GM18873 (cell line): ENCODE data around the gene PRRT1.
"Not testable (repeated sequence)": the region's sequence is repeated elsewhere in the genome, so short reads cannot be mapped to it uniquely, and the experiment has no call there.

Source experiments
- ATAC-seq: cut with Tn5 transposase; IDR thresholded peaks from one replicate; pipeline ENCODE4 v1.9.1; 2021; ENCODE audit warnings: mild to moderate bottlenecking, moderate library complexity, moderate number of reproducible peaks; ENCODE audit not compliant: unreplicated experiment, low FRiP score

Gene PRRT1

DNA sequence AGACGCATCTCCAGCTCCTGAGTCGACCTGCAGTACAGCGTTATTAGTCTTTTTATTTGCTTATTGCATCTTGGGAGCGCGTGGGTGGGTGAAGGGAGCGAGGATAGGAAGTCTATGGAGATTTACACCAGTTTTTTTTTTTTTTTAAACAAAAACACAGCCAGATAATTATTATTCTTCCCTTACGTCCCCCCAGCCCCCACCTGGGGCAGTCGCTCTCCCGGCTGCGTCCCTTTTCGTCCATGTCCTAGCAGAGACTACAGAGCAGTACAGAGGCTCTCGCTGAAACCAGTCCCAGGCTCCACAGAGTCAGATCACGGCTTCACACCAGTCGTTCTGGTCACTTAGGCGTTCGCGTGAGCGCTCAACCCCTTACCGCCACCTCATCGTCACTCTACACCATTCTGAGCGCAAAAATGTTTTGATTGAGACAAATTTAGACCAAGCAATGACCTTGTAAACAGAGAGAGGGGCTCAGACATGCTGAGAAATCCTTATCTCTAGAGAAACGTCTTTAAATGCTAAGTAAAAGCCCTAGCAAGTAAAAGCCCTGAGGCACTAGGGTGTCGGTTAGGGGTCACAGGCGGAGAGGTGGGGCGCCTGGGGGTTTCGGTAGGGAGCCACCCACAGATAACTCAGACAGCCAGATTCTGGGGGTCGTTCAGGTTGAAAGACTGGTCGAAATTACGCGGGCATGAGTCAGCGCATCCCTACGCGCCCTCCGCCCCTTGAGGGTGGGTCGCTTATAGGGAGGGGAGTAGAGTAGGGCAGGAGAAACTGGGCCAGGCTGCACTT lies 1.2 kb upstream of the PRRT1 start:
- ATAC-seq: no peak

DNA sequence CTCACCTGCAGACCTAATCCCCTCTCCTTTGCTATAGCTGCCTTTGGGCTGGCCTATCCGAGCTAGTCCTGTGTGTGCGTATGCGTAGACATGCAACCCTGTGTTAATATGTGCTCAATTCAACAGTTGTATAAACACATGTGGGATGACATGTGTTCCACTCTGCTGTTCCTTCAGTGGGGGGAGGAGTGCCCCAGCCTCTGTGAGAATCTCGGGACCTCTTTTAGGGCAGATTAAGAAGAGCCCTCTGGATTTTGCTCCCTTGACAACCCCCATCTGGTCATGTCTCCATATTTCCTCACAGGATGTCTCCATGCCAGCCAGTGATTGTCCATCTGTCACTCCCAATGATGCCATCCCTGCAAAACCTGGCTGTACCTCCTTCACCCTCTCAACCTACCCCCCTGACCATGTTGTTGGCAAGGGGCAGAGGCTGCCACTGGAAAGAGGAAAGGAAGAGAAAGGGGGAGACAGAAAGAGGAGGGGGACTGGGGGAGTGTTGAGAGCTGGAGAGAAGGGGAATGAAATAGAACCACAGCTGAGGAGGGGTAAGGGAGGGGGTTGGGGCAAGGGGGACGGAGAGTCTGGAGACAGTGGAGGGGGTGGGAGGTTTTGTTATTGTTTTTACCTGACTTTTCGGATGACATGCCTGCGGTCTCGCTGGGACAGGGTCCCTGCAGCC lies 417 bp downstream of the PRRT1 start:
- ATAC-seq: no peak

DNA sequence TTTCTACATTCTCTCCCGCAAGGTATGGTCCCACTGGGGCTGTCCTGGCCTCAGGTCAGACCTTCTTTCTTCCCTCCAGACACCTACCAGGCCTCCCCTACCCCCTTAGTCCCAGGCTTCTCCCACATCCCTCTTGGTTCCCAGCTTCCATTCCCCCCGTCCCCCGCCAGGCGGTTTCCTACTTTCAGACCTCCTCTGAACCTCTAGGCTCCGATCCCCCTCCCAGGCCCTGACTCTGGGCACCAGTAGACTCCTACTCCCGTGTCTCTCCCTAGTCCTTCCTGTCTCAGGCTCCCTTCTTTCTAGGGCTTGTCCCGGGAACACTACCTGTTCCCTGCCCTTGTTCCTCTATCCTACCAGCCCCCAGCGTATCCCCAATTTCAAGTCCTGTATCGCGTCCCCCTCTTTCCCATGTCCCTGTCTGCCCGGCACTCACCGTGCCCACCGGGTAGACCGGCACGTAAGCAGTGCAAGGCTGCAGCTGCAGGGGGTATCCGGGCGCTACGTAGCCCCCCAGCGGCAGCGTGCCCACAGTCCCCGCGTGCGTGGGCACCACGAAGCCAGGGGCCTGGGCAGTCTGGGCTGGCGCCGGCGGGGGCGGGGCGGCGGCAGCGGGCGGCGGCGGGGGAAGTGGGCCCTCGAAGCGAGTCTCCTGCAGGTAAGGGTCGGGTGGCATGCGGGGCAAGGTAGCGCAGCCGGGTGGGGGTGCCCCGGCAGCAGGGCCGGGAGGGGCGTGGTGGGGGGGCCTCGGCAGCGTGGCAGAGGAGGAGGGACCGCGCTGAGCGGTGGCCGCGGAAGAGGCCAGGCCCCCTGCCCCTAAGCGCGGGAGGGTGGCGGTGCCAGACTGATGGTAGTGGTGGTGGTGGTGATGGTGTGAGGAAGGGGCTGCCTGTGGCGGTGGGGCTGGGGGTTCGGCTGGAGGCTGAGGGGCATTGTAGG lies 1.5 kb downstream of the PRRT1 start:
- no peak for ATAC-seq

DNA sequence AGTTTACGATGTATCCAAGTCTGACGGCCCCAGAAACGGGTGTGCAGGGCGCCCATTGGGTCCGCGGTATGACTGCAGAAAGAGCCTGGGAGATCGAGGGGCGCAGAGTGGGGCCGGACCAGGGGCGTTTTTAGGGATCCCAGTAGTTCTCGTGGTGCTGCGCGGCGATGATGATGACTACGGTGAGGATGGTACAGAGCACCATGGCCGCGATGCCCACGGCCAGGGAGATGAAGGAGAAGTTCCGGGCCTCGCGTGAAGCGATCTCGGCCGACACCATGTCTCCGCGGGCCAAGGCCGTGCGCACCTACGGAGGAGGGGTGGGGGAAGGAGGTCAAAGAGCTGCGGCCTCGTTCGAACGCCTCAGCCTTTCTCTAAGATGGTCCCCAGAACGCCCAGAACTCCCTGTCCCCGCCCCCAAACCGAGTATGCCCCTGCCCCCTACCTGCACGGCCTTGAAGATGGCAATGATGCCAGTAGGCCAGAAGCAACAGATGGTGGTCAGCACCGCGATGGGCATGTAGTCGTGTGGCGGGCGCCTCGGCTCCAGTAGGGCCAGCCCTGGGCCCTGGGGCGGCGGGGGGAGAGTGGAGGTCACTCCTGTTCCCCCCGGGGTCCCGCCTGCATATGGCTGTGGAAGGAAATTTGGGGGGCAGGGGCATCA lies 2.5 kb downstream of the PRRT1 start:
- ATAC-seq: no peak

DNA sequence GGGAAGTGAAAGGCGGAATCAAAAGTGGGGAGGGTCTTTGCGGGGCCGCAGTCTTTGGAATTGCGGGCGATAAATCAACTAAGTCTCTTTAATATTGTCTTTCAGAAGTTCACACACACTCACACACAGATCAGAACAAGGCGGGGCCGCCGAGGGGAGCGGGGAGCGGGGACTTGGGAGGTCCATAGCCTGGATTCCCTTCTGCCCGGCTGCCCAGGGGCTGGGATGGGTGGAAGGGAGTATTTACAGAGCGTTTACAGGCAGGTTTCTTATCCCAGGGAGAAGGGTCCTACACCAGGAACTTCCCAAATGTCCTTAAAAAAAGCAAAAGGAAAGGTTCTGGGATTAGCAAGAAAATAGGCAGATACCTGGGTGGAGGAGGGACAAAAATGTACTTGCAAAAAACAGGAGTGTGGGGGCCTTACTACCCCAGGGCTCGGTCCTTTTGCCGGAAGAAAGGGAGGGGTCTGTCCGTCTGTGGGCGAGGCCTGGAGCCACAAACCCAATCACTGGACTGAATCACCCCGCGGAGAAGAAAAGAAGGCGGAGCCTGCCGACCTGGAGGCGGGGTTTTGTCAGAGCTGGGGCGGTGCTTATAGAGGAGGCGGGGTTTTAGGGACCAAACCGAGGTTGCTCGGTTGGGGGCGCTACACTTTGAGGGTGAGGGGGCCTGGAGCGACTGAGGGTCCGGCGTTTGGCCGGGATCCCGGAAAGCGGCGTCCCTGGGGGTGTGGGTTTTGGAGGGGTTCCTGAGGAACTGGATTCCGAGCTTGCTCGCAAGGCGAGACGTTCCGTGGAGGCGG lies 3.2 kb downstream of the PRRT1 start:
- ATAC-seq: no peak

DNA sequence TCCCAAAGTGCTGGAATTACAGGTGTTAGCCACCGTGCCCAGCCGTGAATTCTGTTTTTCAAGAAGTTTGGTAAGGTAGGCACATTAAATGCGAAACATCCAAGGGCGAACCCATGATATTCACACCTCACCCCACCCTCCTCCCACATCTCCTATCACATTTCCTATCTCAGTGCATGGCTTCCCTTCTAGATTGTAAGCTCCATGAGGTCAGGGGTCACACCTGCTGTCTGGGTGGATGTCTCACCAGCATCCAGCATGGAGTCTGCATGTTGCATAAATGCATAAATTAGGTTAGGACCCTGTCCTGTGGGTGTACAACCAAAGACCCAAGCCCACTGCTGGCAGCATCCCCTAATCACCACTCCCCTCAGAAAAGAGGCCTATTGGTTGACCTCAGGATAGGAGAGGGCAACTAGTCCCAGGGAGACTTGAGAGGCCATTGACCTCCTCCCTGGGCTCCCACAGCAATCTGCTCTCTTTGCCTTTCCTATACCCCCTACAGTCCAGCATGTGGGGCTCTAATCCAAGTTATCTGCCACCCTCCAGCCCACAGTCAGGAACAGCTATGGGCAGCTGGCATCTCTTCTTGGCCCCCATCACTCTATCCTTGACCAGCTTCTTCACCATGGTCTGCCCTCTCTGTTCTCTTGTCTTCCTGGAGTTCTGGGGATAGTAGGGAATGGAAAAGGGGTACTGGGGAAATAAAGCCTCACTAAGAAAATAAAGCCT lies 4.2 kb downstream of the PRRT1 start:
- no peak for ATAC-seq

DNA sequence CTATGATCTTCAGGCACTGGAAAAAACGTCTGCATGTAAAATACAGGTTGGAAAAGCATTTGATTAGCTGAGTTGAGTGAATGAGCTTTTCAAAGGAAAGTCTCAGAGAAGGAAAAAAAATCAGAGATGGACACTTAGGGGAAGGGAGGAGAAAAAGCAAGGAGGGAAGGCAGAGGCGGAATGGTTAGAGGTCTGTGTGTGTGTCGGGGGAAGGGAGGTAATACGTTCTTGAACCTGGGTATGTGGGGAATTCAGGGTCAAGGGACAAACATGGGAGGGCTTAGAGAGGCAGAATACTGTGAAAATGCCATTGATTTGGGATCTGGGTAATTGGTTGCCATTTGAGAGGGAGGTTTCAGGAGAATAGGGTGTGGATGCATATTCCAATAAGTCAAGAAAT lies 5.1 kb downstream of the PRRT1 start:
- no peak for ATAC-seq

DNA sequence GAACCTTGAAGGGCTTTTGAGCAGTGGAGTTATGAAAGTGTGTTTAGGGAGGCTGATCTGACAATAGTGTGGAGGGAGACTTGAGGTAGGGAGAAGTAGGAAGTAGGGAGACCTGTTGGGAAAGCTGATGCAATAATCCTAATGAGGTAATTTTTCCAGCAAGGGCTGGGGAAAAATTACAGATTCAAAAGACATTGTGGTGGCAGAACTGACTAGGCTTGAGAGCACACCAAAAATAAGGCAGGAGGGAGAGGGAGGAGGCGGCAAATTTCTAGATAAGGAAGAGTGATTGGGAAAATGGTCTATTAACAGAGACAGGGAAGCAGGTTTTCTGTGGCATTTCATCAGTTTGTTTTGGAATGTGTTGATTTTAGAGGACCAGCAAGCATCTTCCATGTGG lies 5.5 kb downstream of the PRRT1 start:
- ATAC-seq: no peak

DNA sequence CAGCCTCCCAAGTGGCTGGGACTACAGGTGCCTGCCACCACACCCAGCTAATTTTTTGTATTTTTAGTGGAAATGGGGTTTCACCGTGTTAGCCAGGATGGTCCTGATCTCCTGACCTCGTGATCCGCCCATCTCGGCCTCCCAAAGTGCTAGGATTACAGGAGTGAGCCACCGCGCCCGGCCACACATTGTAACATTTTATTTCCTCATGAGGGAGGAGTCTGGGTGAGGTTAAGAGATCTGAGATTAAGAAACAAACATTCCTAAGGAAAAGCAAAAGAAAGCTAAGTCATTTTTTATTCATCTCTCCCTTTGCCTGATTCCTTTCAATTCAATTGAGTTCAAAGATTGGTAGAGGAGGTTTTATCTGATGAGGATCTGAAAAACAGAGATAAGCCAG lies 7.5 kb downstream of the PRRT1 start:
- not testable (repeated sequence) for ATAC-seq

DNA sequence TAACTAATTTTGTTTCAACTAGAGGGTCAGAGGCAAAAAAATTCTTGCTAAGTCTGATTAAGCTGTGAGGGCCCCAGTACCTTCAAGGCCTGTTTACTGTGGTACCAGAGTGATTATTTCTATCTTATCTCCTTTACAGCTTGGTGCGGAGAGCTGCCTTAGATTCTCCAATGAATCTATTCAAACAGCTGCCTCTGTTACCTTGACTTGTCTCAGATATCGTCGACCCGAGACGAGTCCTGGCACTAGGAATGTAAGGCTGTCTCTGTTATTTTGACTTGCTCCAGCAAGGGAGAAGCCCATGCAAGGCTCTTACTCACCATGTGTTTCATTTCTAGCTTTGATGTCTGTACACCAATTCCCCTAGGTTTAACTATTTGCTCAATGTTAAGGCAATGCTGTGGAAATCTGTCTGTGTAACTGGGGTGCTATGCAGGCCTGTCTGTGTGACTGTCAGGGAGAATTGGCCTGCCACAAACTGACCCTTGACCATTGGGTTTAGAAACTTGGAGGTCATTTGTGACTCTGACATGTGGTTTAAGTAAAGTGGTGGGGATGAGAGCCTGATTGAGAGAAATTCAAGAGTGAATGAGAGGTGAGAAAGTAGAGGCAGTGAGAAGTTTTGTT lies 11.2 kb downstream of the PRRT1 start:
- no peak for ATAC-seq

DNA sequence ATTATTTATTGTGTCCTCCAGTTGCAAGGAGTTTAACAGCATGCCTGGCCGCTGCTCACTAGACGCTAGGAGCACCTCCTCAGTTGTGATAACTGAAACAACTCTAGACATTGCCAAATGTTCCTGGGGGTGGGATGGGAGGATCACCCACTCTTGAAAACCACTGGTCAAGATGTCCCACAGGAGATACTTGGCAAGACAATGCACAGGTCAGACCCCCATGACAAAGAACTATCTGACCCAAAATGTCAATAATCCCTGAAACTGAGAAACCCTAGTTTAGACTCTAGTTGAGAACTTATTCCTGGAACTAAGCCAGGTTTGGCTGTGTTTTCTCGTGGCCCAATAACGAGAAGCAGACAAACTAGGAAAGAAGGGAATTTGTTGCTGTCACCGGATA lies 12.1 kb downstream of the PRRT1 start:
- no peak for ATAC-seq

DNA sequence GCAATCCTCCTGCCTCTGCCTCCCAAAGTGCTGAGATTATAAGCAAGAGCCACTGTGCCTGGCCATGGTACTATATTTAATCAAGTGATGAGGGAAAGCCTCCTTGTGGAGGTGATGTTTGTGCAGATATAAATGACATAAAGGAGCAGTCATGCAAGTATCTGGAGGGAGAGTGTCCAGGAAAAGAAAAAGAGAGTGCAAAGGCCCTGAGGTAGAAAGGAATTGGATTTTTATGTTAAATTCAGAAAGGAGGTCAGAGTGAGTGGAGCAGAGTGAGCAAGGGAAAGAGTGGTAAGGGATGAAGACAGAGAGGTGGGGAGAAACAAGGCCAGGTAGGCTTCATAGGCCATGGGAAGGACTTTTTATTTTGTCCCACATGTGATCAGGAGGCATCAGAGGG lies 14.3 kb downstream of the PRRT1 start:
- ATAC-seq: no peak

DNA sequence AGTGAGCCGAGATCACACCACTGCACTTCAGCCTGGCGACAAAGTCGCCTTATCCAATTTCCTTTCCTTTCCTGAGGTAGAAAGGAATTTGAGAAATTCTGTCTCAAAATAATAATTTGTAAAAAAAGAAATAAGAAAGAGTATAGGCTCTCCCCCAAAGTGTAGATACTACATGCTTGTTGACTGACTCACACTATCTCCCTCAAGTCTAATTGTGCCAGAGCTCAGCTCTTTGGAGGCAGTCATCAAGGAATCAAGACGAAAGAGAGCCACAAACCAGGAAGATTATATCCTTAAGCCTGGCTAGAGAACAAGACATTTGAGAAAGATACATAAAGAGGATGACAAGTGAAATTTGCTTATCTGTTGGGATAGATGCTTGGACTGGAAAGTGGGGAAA lies 18.0 kb downstream of the PRRT1 start:
- ATAC-seq: no peak

DNA sequence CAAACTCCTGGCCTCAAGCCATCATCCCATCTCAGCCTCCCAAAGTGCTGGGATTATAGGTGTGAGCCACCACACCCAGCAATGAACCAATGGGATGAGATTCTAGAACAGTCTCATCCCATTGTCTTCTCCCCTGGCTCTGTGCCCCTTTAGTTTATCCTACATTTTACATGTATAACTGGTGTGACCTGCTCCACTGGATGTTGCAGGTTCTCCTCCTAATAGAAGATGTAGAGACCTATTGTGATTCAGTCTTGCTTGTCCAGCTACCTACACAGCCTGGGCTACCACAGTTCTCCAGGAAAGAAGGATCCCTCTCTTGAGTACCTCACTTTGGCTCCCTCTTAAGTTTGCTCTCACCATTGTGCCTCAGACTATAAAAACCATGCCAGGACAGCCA lies 19.6 kb downstream of the PRRT1 start:
- no peak for ATAC-seq

DNA sequence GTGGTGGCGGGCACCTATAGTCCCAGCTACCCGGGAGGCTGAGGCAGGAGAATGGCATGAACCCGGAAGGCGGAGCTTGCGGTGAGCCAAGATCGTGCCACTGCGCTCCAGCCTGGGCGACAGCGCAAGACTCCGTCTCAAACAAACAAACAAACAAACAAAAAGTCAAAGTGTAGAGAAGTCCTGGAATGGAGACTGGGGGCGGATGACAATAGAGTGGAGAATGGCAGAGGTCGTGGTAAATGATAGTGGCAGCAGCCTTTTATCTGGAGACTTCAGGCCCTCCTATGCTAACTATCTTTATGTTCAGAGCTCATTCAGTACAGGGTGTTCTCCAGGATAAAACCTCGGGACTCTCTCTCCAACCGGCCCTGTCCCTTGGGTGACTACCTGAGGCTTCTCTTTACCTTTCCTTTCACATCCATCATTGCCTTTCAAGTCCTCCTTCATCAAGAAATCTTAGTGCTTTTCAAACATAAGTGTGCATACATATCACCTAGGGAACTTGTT lies 20.2 kb downstream of the PRRT1 start:
- no peak for ATAC-seq

DNA sequence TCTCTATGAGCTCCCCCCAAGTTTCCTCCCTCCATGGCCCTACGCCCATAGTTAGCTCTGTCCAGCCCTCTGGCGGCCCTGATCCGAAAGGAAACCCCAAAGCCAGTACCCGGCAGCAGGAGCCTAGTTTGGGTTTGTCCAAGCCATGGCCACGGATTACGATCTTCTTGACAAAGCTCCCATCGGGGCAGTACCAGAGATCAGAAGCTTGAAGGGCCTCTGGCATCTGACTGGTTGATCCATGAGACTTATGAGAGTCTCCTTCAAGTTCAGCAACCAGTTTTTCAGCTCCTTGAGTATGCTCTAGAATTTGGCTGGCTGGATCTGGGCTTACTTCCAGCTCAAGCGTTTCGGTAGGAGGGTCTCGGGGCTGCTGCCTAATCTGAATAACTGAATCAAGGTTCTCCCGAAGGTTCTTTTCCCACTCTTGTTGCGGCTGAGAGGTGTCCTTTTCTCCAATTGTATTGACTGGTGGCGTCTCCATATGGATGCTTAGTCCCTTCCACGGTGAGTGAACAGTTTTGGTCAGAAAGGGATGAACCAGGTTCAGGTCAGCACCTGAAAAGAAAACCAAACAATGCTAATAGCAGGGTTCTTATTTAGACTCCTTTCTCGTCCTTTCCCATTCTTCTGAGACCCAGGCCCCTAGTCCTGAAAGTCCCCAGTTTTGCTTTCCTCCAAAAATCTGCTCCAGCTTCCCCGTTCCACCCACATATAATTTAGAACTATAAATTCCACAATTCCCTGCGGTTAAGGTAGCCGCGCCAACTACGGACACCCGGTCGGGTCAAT lies 22.2 kb downstream of the PRRT1 start:
- ATAC-seq: no peak

DNA sequence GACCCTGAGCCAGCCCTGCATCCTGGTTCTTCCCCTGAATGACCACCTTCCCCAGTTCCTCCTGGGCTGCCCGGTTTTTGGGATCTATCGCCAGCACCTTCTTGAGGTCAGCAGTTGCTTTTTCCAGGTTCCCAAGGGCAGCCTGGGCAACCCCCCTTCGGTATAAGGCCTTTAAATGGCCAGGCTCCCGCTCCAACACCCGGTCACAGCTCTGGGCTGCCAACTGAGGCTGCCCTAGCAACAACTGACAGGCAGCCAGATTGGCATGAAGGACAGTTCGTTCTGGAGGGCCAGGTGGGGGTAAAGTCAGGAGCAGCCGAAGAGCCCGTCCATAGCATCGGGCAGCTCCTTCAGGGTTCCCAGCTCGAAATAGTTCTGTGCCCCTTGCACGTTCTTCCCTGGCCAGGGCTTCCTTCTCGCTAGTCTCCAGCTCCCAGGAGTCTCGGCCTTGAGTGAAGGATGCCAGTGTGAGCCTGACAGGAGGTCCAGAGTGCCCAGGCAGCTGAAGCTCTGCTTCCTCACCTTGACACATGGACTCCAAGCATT lies 22.9 kb downstream of the PRRT1 start:
- ATAC-seq: no peak
